HepG2 (cell line): ENCODE results near the gene GLE1. TPM values are rescaled to one million over a fixed set of nuclear protein-coding genes. Genes with fewer than 3 reads are reported as not detected.

Source experiments
- ATAC-seq: fragments of 200-7000 bp; cut with Tn5 transposase; 3 replicates; pipeline ENCODE4 v1.9.1; 2020; ENCODE audit warnings: mild to moderate bottlenecking, moderate library complexity
- BruUV-seq: library from RNA; stranded (reverse); fragments of 400-500 nt; replicated peaks from 2 replicates; lab custom pipeline; 2021; lab: Mats Ljungman, UMichigan
- CTCF ChIA-PET: fragments of 300-600 bp; formaldehyde crosslinking; extraction: SDS; loops from one replicate; lab custom pipeline; 2021; ENCODE audit warnings: low total read pairs, inconsistent platforms, low intra/inter-chr PET ratio; lab: Yijun Ruan, JAX
- POLR2A ChIA-PET: fragments of 350-600 bp; sonication (Branson Sonifier 250); formaldehyde crosslinking; loops from one replicate; lab custom pipeline; 2020; ENCODE audit warnings: antibody characterized with exemption, inconsistent platforms; lab: Yijun Ruan, JAX
- DNase-seq: peaks from one replicate; pipeline ENCODE4 v3.0.0-alpha.2; 2015; ENCODE audit warnings: low spot score
- FAIRE-seq: peaks from 3 replicates; lab custom pipeline; 2011; peaks lifted over from hg19 to GRCh38; lab: Jason Lieb, UNC
- H2AFZ ChIP-seq: one replicate; pipeline ENCODE4 v1.6.1; 2011; ENCODE audit warnings: low read length, inconsistent platforms
- H3K27ac ChIP-seq: fragments of 300-600 bp; 3 replicates; pipeline ENCODE4 v1.8.0; 2011; ENCODE audit warnings: mixed run types, mild to moderate bottlenecking, mixed read lengths, low read length, inconsistent platforms; ENCODE audit not compliant: insufficient read depth; ENCODE audit errors: extremely low read length
- H3K27me3 ChIP-seq, 2 experiments: fragments of 200-600 bp in 1 of 2; 2 replicates in 1 of 2; 3 replicates in 1 of 2; pipeline versions ENCODE4 v1.6.0 to v1.8.0; 2011; ENCODE audit warnings: low read length in 2 of 2, mild to moderate bottlenecking in 2 of 2, moderate library complexity in 2 of 2, inconsistent platforms in 1 of 2; ENCODE audit not compliant: insufficient read depth in 2 of 2, control insufficient read depth in 1 of 2
- H3K36me3 ChIP-seq, 2 experiments: fragments of 200-600 bp in 1 of 2; replicated peaks in 1 of 2; 2 replicates in 1 of 2; 3 replicates in 1 of 2; pipeline versions ENCODE4 v1.5.1 to v1.8.0; 2011; ENCODE audit warnings: low read length in 2 of 2, inconsistent platforms in 1 of 2; ENCODE audit not compliant: insufficient read depth in 2 of 2, control insufficient read depth in 1 of 2
- H3K4me1 ChIP-seq: 2 replicates; pipeline ENCODE4 v1.5.1; 2012; ENCODE audit warnings: low read length, inconsistent platforms; ENCODE audit not compliant: insufficient read depth
- H3K4me2 ChIP-seq: 2 replicates; pipeline ENCODE4 v1.6.0; 2011; ENCODE audit warnings: low read depth, low read length, inconsistent platforms
- H3K4me3 ChIP-seq, 3 experiments: fragments of 200-600 bp in 1 of 3; sonication (generic), shearing (Covaris generic) in 1 of 3; replicated peaks in 1 of 3; 2 replicates each; pipeline ENCODE4 v1.5.1; 2011 to 2016; ENCODE audit warnings: low read length in 3 of 3, inconsistent platforms in 2 of 3, low read depth in 2 of 3, mild to moderate bottlenecking in 2 of 3, control low read depth in 1 of 3, mixed read lengths in 1 of 3; ENCODE audit not compliant: insufficient read depth in 1 of 3
- H3K79me2 ChIP-seq: one replicate; pipeline ENCODE4 v1.6.1; 2011; ENCODE audit warnings: low read length, inconsistent platforms; ENCODE audit not compliant: insufficient read depth
- H3K9ac ChIP-seq: 2 replicates; pipeline ENCODE4 v1.6.0; 2011; ENCODE audit warnings: mild to moderate bottlenecking, low read depth, low read length, inconsistent platforms; ENCODE audit not compliant: insufficient read depth
- H3K9me3 ChIP-seq: 2 replicates; pipeline ENCODE4 v1.5.1; 2012; ENCODE audit warnings: mild to moderate bottlenecking, low read length
- H4K20me1 ChIP-seq: 2 replicates; pipeline ENCODE4 v1.6.0; 2011; ENCODE audit warnings: inconsistent platforms, mild to moderate bottlenecking, low read length, moderate library complexity; ENCODE audit not compliant: insufficient read depth
- AKNA ChIP-seq: sonication (generic); formaldehyde crosslinking; IDR thresholded peaks from 2 replicates; pipeline ENCODE4 v1.4.0; 2020; ENCODE audit warnings: missing genetic modification reagents, borderline replicate concordance
- CENPT ChIP-seq: sonication (generic); formaldehyde crosslinking; IDR thresholded peaks from 2 replicates; pipeline ENCODE4 v1.8.0; 2022; ENCODE audit warnings: low read depth, mild to moderate bottlenecking, moderate library complexity, missing genetic modification reagents
- DNMT3B ChIP-seq: conservative IDR thresholded peaks from 2 replicates; pipeline ENCODE4 v1.6.1; 2016; ENCODE audit warnings: missing biosample characterization, control low read depth
- KDM6A ChIP-seq: IDR thresholded peaks from 2 replicates; pipeline ENCODE4 v1.6.1; 2016; ENCODE audit warnings: low read depth
- LBX2 ChIP-seq: sonication (generic); formaldehyde crosslinking; IDR thresholded peaks from 2 replicates; pipeline ENCODE4 v1.5.0; 2020; ENCODE audit warnings: missing genetic modification reagents, mild to moderate bottlenecking, borderline replicate concordance
- SKI ChIP-seq: fragments of 450-650 bp; IDR thresholded peaks from one replicate; pipeline ENCODE4 v1.6.1; 2018; ENCODE audit warnings: mild to moderate bottlenecking; ENCODE audit not compliant: partially characterized antibody
- SP140L ChIP-seq: sonication (generic); formaldehyde crosslinking; IDR thresholded peaks from 2 replicates; pipeline ENCODE4 v1.4.0; 2020; ENCODE audit warnings: missing genetic modification reagents, borderline replicate concordance
- SP2 ChIP-seq: sonication (generic); formaldehyde crosslinking; IDR thresholded peaks from 2 replicates; pipeline ENCODE4 v1.5.1; 2020; ENCODE audit warnings: mild to moderate bottlenecking, missing genetic modification reagents
- YEATS4 ChIP-seq: sonication (generic); formaldehyde crosslinking; IDR thresholded peaks from 2 replicates; pipeline ENCODE4 v1.4.0; 2020; ENCODE audit warnings: missing genetic modification reagents, borderline replicate concordance
- ZFX ChIP-seq: sonication (generic); formaldehyde crosslinking; IDR thresholded peaks from 2 replicates; pipeline ENCODE4 v1.4.0; 2020; ENCODE audit warnings: mild to moderate bottlenecking, low read depth, missing genetic modification reagents, moderate library complexity
- ZNF556 ChIP-seq: sonication (generic); formaldehyde crosslinking; IDR thresholded peaks from 2 replicates; pipeline ENCODE4 v1.4.0; 2020; ENCODE audit warnings: mild to moderate bottlenecking, missing genetic modification reagents, borderline replicate concordance
- ZNF766 ChIP-seq: sonication (generic); formaldehyde crosslinking; IDR thresholded peaks from 2 replicates; pipeline ENCODE4 v1.5.0; 2020; ENCODE audit warnings: missing genetic modification reagents, borderline replicate concordance
- ZSCAN12 ChIP-seq: sonication (generic); formaldehyde crosslinking; IDR thresholded peaks from 2 replicates; pipeline ENCODE4 v1.9.0; 2021; ENCODE audit warnings: mild to moderate bottlenecking, missing genetic modification reagents
- WGBS: methylation state at CpG from one replicate; pipeline ENCODE4 v1.1.6; 2017; ENCODE audit warnings: low lambda C conversion rate; 5-methylcytosine and 5-hydroxymethylcytosine counted together
- in situ Hi-C: cut with HindIII; loops from 2 replicates; pipeline ENCODE4 v1.10.0; 2017; ENCODE audit warnings: low pct_unique_long_range_greater_than_20kb; ENCODE audit not compliant: extremely low pct_ligation_motif_present
- intact Hi-C: fragments of 100-400 bp; cut with micrococcal nuclease; formaldehyde crosslinking; loops from one replicate; pipeline ENCODE4 v1.10.0; 2022; ENCODE audit not compliant: unreplicated experiment
- polyA plus RNA-seq, 8 experiments: library from polyadenylated mRNA; depleted of rRNA in 3 of 8; stranded (reverse) in 7 of 8; unstranded in 1 of 8; fragments of >200 nt; fragmentation: Illumina TruSeq in 4 of 8; extraction: Trizol in 4 of 8; gene quantifications; 2 replicates each; pipeline versions ENCODE4 v1.2.1 to v1.2.3, GENCODE V29; 2011 to 2016; ENCODE audit warnings: low read depth in 4 of 8, missing spikeins in 1 of 8, mixed read lengths in 1 of 8; ENCODE audit not compliant: insufficient read depth in 1 of 8
- total RNA-seq, 5 experiments: library from RNA; depleted of rRNA; stranded (reverse); fragments of >200 nt; fragmentation: Illumina TruSeq; extraction: Trizol; gene quantifications; 2 replicates each; pipeline ENCODE4 v1.2.3, GENCODE V29; 2016; ENCODE audit warnings: low read depth in 1 of 5

GLE1 gene
- total and polyA plus RNA-seq, 2 of the 13 experiments (the other 11 are each of a cell fraction or from before 2014, with no cell fraction given): 14.7 to 28.8 TPM

- TF ChIP-seq CENPT (CRISPR knock-in tag) (no peak), ZNF766 (CRISPR knock-in tag) (no peak)
Measured at GRCh38 chr9:128532581-128532980, 28.1 kb downstream of the GLE1 start (continued).

GRCh38 chr9:128540634-128541360, 36.3 kb downstream of the GLE1 start:
- BruUV-seq: no TSS peak
- in situ Hi-C loops: no loop called here
- WGBS: 91% methylated on average over 3 of the region's 3 CpGs
- no peak overlapping the region for H2AFZ ChIP-seq
- FAIRE-seq (no peak), DNase-seq (no peak), ATAC-seq (no peak)
- ChIA-PET POLR2A (interaction anchor here (0.7 to 2.9 kb wide), 2 partner anchors 11 to 12 kb away, joined by 3 to 8 read pairs; partner anchors contain the start of gene SPTAN1), CTCF (no interaction called here)
- no peak overlapping the region for H3K4me2 ChIP-seq
- no peak overlapping the region for H3K4me3 ChIP-seq
- intact Hi-C loops: no loop called here
- H3K27me3 ChIP-seq: no peaks in the 10 kb centered on the region
- no peak overlapping the region for H3K27ac ChIP-seq
- H3K9me3 ChIP-seq: no peaks in the 10 kb centered on the region
- H4K20me1 ChIP-seq: no peaks in the 10 kb centered on the region
- peaks cover 9 to 50% of the 10 kb centered on the region in 2 experiments for H3K36me3 ChIP-seq
- no peaks in the 10 kb centered on the region for H3K4me1 ChIP-seq
- no peaks in the 10 kb centered on the region for H3K79me2 ChIP-seq
- H3K9ac ChIP-seq: no peak overlapping the region
- TF ChIP-seq SP140L (no peak), YEATS4 (CRISPR knock-in tag) (no peak), SKI (no peak), AKNA (no peak), ZSCAN12 (CRISPR knock-in tag) (no peak), KDM6A (CRISPR knock-in tag) (no peak), ZNF556 (CRISPR knock-in tag) (no peak), LBX2 (CRISPR knock-in tag) (no peak), ZFX (CRISPR knock-in tag) (no peak), SP2 (no peak), DNMT3B (no peak)
